ENCODE measurements around the gene MEGF6.

Gene MEGF6

DNA sequence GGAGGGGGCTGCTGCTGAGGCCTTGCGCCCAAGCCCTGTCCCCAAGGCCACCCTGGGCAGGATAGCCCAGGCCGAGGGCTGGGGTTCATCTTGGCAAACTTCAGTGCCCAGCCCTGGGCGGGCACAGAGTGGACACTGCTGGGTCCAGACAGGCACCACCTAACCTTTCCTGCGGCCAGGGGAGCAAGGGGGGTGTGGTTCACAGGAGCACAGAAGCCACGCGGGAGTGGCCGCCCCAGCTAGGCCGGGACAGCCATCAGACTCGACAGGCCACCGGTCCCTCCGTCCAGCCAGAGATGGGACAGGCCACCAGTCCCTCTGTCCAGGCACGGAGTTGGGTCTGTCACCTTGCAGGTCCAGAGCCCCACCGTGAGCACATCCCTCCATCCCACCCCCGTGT is 127.9 kb downstream of the MEGF6 start:
- TF ChIP-seq, protein P1, sequence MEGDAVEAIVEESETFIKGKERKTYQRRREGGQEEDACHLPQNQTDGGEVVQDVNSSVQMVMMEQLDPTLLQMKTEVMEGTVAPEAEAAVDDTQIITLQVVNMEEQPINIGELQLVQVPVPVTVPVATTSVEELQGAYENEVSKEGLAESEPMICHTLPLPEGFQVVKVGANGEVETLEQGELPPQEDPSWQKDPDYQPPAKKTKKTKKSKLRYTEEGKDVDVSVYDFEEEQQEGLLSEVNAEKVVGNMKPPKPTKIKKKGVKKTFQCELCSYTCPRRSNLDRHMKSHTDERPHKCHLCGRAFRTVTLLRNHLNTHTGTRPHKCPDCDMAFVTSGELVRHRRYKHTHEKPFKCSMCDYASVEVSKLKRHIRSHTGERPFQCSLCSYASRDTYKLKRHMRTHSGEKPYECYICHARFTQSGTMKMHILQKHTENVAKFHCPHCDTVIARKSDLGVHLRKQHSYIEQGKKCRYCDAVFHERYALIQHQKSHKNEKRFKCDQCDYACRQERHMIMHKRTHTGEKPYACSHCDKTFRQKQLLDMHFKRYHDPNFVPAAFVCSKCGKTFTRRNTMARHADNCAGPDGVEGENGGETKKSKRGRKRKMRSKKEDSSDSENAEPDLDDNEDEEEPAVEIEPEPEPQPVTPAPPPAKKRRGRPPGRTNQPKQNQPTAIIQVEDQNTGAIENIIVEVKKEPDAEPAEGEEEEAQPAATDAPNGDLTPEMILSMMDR (conservative IDR thresholded peaks at IDR 0.05) = no peak

DNA sequence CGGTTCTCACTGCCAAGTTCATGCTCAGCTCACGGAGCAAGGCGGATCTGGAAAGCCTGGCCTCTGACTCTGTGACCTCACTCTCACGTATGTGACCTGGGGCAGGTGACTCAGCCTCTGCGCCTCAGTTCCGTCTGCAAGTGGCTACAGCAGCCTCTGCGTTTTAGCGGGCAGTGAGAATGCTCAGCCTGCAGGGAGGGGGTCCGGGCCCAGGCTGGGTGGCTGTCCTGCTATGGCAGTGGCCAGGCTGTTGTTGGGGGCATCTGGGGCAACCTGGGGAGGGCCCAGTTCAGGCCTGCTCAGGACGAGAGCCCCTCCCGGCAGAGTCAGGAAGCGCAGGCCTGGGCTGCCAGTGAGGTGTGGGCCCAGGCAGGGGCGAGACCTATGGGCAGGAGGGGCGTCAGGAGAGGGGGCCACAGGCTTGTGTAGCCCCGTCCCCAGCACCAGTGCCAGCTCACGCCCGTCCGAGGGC is 128.9 kb downstream of the MEGF6 start:
- H3K27ac ChIP-seq = no peak overlapping the region
- TF ChIP-seq, protein P1 (conservative IDR thresholded peaks at IDR 0.05) = no peak

More for the DNA sequence above, 127.9 kb downstream of the MEGF6 start:
- H3K27ac ChIP-seq = no peak overlapping the region

DNA sequence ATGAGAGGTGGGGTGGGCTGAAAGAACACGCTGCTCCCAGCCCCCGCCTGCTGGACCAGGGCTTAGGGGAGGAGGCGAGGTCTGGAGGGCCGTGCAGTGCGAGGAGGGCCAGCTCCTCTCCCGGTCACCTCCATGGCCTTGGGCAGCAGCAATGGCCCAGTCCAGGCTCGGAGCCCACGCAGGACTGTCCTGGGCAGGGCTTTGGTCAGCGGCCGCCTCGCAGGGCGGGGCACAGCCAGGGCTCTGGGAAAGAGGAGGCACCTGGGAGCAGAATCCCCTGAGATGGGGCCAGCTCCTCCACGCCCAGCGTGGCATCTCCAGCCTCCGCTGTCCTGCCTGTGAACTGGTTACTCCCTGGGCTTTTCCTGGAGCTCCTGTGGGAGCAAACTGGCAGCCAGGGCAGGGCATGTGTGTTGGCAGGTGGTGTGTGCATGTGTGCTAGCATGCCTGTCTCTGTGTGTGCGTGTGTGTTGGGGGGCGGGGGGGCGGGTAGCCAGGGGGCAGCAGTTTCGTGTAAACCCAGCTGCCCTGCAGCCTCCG is 129.4 kb downstream of the MEGF6 start:
- TF ChIP-seq, protein P1 (conservative IDR thresholded peaks at IDR 0.05) = no peak
- H3K27ac ChIP-seq = no peak overlapping the region

DNA sequence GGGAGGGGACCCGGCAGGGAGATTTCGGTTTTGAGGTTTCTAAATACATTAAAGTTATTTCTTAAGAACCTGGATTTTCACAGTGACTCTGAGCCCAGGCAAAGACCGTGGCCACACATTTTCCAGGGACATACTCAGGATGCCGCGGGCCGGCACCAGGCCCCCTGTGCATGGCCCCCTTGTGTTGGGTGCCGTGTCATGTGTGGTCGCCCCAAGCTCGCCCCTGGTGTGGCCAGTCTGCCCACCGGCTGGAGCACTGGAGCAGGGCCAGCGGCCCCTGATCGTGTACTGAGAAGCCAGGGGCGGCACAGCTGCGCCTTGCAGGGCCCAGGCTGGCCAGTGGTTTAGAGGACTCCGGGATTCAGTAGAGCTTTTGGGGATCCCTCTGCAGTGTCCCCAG is 130.3 kb downstream of the MEGF6 start:
- TF ChIP-seq, protein P1 (conservative IDR thresholded peaks at IDR 0.05) = no peak

DNA sequence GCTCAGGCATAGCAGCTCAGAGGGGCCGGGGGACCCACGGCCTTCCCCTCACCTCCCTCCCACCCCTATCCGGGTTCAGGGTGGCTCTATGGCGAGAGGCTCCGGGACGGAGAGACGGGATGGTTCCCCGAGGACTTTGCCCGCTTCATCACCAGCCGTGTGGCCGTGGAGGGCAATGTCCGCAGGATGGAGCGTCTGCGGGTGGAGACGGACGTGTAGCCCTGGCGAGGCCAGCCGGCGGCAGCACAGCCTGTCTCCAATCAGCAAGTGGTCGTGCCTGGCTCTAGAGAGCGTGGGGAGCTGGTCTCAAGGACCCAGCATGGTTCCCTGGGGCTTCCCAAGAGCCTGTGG is 131.0 kb downstream of the MEGF6 start:
- TF ChIP-seq, protein P1 (conservative IDR thresholded peaks at IDR 0.05) = no peak
- no peak overlapping the region for H3K27ac ChIP-seq

More for the DNA sequence above, 130.3 kb downstream of the MEGF6 start:
- no peak overlapping the region for H3K27ac ChIP-seq

DNA sequence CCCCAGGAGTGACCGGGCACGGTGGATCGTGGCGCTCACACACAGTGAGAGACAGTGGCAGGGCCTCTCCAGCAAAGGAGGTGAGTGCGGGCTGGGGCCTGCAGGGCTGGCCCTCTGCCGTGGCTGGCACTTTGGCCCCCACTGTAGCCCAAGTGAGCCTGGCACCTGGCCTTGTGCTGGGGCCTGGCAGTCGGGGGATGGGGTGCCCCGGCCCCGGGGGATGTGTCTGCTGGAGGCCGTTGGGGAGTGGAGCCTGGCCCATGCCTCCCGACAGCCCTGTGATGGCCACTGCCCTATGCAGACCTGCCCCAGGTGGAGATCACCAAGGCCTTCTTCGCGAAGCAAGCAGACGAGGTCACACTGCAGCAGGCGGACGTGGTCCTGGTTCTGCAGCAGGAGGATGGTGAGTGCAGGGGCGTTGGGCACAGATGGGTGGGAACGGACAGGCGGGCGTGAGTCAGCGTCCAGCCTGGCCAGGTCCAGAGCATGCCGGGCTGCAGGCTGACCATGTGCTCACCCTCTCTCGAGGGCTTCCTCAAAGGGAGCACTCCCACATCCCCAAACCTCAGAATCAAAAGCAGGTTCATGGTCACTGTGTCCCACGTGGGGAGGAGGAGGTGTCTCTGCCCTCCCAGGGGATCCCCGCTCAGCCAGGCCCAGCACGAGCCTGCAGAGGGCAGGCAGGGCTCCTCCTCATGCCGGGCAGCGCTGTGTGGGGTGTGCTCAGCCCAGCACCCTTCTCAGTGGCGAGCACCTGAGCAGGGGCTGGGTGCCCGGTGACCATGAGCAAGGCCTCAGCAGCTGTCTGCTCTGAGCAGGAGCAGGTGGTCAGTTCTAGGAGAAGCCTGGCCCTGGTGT is 131.6 kb downstream of the MEGF6 start:
- H3K27ac ChIP-seq = no peak overlapping the region
- TF ChIP-seq, protein P1 (conservative IDR thresholded peaks at IDR 0.05) = no peak

DNA sequence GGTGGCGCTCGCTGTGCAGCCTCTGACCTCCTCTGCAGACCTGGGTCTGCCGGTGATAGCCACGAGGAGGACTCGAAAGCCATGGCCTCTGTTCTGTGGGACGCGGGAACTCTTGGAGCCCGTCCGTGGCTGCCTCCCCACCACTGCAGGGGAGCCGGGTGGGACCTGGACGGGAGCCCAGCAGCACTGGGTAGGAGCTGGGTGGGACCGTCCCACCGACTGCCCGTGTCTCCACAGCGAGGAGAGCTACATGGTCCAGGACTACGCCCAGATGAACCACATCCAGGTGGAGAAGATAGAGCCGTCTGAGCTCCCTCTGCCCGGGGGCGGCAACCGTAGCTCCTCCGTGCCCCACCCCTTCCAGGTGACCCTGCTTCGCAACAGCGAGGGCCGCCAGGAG is 133.1 kb downstream of the MEGF6 start:
- TF ChIP-seq, protein P1 (conservative IDR thresholded peaks at IDR 0.05) = no peak

More for the DNA sequence above, 133.1 kb downstream of the MEGF6 start:
- H3K27ac ChIP-seq = no peak overlapping the region
